Mesothelial cell of epicardium (in vitro differentiated cells): ENCODE measurements around the gene ZNF225. TPM values are rescaled to one million over a fixed set of nuclear protein-coding genes. Genes with fewer than 3 reads are reported as not detected.

Experiments used
- DNase-seq, 2 experiments: peaks; one replicate each; pipeline ENCODE4 v3.0.0; 2021; ENCODE audit warnings: low spot score in 2 of 2; ENCODE audit not compliant: unreplicated experiment in 2 of 2
- H3K27ac Mint-ChIP-seq: 2 replicates; pipeline ENCODE4 v1.8.0; 2021; ENCODE audit warnings: mixed read lengths
- H3K27me3 Mint-ChIP-seq: 2 replicates; pipeline ENCODE4 v1.8.0; 2021; ENCODE audit warnings: low read depth, mixed read lengths
- H3K36me3 Mint-ChIP-seq: 2 replicates; pipeline ENCODE4 v1.8.0; 2021; ENCODE audit warnings: mixed read lengths
- H3K4me1 Mint-ChIP-seq: 2 replicates; pipeline ENCODE4 v1.8.0; 2021; ENCODE audit warnings: mixed read lengths
- H3K4me3 Mint-ChIP-seq: 2 replicates; pipeline ENCODE4 v1.8.0; 2021; ENCODE audit warnings: mild to moderate bottlenecking, moderate library complexity, mixed read lengths
- H3K9me3 Mint-ChIP-seq: 2 replicates; pipeline ENCODE4 v1.8.0; 2021; ENCODE audit warnings: mixed read lengths
- total RNA-seq: library from RNA; stranded (reverse); gene quantifications from 3 replicates; pipeline ENCODE4 v1.2.1, GENCODE V29; 2021
- TF ChIP-seq, protein P1 (sequence below): fragments of 200-600 bp; sonication (generic); IDR thresholded peaks from one replicate; pipeline ENCODE4 v1.5.0; 2021; ENCODE audit warnings: antibody characterized with exemption; ENCODE audit not compliant: unreplicated experiment

The ZNF225 gene
- 7.2 to 7.9 TPM (median 7.4 TPM) in 3 replicates for total RNA-seq

DNA sequence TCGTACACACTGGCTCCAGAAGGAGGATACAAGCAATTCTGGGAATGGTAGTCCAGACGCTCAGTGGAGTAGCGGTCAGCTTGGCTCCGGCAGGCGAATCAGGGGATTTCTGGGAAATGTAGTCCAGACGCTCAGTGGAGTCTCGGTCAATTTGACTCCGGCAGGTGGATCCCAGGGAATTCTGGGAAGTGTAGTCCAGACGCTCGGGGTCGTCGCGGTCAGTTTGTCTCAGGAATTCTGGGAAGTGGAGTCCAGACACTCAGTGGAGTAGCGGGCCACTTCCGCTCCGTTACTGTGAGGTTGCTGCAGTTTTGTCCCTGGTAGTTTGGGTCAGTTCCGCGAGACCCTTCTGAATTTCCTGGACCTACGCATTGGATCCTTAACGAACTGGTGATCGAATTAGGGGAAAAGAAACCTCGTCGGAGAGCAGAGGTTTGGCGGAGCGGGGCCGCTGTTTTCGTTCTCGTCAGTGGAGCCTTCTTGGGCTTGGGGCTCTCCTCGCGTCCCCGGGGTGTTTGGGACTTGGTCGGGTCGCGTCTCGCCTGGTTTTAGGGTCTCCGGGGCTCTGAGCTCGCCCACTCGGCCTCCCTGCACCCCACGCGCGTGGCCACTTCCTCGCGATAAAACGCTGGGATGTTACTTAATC, at the start of gene ZNF225:
ZNF225 (plus strand) TSS at position 262 of the 646 bp plus-strand sequence. CDS start 2,429 bp downstream, outside the sequence.
- H3K27me3 Mint-ChIP-seq = no peaks in the 10 kb centered on the region
- H3K27ac Mint-ChIP-seq = peak within 1 kb of the TSS; percentile 95
- peaks cover 28% of the 10 kb centered on the region for H3K9me3 Mint-ChIP-seq
- DNase-seq = peak; percentile 82 to 89
- TF ChIP-seq, protein P1, sequence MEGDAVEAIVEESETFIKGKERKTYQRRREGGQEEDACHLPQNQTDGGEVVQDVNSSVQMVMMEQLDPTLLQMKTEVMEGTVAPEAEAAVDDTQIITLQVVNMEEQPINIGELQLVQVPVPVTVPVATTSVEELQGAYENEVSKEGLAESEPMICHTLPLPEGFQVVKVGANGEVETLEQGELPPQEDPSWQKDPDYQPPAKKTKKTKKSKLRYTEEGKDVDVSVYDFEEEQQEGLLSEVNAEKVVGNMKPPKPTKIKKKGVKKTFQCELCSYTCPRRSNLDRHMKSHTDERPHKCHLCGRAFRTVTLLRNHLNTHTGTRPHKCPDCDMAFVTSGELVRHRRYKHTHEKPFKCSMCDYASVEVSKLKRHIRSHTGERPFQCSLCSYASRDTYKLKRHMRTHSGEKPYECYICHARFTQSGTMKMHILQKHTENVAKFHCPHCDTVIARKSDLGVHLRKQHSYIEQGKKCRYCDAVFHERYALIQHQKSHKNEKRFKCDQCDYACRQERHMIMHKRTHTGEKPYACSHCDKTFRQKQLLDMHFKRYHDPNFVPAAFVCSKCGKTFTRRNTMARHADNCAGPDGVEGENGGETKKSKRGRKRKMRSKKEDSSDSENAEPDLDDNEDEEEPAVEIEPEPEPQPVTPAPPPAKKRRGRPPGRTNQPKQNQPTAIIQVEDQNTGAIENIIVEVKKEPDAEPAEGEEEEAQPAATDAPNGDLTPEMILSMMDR = no peak
- peaks cover 20% of the 10 kb centered on the region for H3K4me1 Mint-ChIP-seq
- H3K4me3 Mint-ChIP-seq = peak within 1 kb of the TSS; percentile 97
- peaks cover 41% of the 10 kb centered on the region for H3K36me3 Mint-ChIP-seq

DNA sequence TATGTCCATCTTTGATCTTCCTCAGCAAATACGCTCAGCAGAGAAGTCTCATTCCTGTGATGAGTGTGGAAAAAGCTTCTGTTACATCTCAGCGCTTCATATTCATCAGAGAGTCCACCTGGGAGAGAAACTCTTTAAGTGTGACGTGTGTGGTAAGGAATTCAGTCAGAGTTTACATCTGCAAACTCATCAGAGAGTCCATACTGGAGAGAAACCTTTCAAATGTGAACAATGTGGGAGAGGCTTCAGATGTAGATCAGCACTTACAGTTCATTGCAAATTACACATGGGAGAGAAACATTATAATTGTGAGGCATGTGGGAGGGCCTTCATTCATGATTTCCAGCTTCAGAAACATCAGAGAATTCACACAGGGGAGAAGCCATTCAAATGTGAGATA, 46.9 kb upstream of the ZNF225 start:
- no peak for DNase-seq
- no peak overlapping the region for H3K27ac Mint-ChIP-seq
- TF ChIP-seq, protein P1 = no peak
- no peaks in the 10 kb centered on the region for H3K27me3 Mint-ChIP-seq
- H3K9me3 Mint-ChIP-seq = peaks cover 61% of the 10 kb centered on the region
- H3K4me3 Mint-ChIP-seq = no peak overlapping the region
- H3K4me1 Mint-ChIP-seq = peaks cover 2% of the 10 kb centered on the region
- H3K36me3 Mint-ChIP-seq = peaks cover 89% of the 10 kb centered on the region

DNA sequence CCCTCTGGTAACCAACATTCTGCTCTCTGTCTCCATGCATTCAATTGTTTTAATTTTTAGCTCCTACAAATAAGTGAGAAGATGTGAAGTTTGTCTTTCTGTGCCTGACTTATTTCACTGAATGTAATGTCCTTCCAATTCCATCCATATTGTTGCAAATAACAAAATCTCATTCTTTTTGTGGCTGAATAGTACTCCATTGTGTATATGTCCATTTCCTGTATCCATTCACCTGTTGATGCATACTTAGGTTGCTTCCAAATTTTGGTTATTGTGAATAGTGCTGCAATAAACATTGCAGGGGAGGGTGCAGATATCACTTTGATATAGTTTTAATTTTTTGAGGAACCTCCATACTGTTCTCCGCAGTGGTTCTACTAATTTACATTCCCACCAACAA, 43.8 kb upstream of the ZNF225 start:
- no peak overlapping the region for H3K27ac Mint-ChIP-seq
- H3K36me3 Mint-ChIP-seq = peaks cover 63% of the 10 kb centered on the region
- DNase-seq = no peak
- H3K4me1 Mint-ChIP-seq = peaks cover 19% of the 10 kb centered on the region
- peaks cover 59% of the 10 kb centered on the region for H3K9me3 Mint-ChIP-seq
- H3K27me3 Mint-ChIP-seq = no peaks in the 10 kb centered on the region
- TF ChIP-seq, protein P1 = no peak
- no peak overlapping the region for H3K4me3 Mint-ChIP-seq

DNA sequence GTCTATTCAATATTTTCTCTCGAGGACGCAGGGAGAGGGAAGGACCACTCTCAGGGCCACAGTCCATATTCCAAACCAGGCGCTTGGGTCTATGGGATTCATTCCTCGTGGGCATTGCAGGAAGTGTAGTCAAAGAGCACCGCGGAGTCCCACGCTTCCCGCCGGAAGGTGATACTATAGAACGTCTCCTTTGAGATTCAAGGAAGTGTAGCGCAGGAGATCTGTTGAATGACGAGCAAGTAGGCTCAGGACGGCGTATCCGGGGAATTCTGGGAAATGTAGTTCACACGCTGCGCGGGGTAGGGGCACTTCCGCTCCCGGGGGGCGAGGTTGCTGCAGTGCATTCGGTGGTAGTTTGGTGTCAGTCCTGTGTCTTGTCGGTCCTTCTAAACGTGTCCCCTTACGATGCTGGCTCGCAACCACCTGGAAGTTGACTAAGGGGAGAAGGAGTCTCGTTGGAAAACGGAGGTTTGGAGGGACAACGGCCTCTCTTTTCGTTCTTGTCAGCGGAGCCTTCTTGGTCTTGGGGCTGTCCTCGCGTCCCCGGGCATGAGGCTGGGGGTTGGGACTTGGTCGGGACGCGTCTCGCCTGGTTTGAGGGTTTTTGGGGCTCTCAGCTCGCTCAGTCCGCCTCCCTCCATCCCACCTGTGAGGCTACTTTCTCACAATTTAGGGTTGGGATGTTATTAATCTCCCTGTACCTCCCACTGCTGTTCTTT, 41.2 kb upstream of the ZNF225 start, which contains the start of gene ZNF284:
ZNF284 (plus strand) TSS at position 336 of the 719 bp plus-strand sequence. CDS start 4,231 bp downstream, outside the sequence.
- Mint-ChIP-seq H3K4me1 (peaks cover 19% of the 10 kb centered on the region), H3K27me3 (no peaks in the 10 kb centered on the region), H3K4me3 (peak within 1 kb of the TSS; percentile 92), H3K27ac (peak within 1 kb of the TSS; percentile 95), H3K9me3 (peaks cover 40% of the 10 kb centered on the region), H3K36me3 (peaks cover 45% of the 10 kb centered on the region)
- DNase-seq = peak; percentile 60 to 83
- TF ChIP-seq, protein P1 = no peak

DNA sequence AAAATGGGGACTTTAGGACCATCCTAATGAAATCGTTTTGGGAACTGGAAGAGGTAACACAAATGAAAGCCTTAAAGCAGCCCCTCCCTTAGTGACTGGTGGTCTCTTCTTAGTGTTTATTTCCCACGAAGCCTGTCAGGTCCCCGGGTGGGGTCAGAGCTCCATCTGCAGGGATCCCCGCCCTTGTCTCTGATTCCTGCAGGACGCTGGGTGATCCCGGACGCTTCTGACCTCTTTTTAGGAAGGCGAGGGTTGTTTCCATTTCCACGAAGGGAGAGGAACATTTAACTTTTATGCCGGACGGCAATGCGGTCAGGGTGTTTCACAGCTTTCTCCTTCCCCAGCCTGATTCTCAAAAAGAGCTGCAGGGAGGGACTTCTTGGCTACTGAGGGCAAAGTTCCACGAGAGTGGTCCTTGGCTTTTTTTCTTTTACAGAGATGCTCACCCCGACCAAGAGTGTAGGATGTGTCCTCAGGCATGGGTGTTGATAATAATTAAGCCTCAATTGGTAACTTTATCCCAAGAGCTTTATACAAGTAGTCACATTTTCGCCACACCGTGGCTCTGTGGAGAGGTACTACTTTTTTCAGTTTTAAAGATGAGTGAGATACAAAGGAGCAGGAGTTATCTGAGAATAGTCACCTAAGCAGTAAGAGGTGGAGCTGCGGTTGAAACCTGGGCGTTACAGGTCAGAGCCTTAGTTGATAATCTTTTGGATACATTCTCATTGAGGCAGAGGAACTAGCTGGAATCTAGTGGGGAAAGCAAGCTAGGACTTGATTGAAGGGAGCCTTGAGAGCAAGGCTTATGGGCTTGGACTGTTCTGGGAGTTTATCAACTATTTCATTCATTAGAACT, 40.4 kb upstream of the ZNF225 start:
- TF ChIP-seq, protein P1 = no peak
- peaks cover 43% of the 10 kb centered on the region for H3K36me3 Mint-ChIP-seq
- DNase-seq = no peak
- no peaks in the 10 kb centered on the region for H3K27me3 Mint-ChIP-seq
- no peak overlapping the region for H3K27ac Mint-ChIP-seq
- H3K4me3 Mint-ChIP-seq = peak overlapping the region; percentile 92
- H3K9me3 Mint-ChIP-seq = peaks cover 35% of the 10 kb centered on the region
- peaks cover 19% of the 10 kb centered on the region for H3K4me1 Mint-ChIP-seq
